ENCODE results near the gene DTX3. TPM values are rescaled to one million over a fixed set of nuclear protein-coding genes. Genes with fewer than 3 reads are reported as not detected.

Gene DTX3
- total and polyA plus RNA-seq, 2 experiments from 2014 or later: 22.8 to 46.6 TPM

- Mint-ChIP-seq H3K27me3 (ENCODE audit: insufficient read depth, low read depth, poor library complexity) (peaks cover 89% of the 10 kb centered on the region), H3K27ac (no peak overlapping the region), H3K4me1 (peaks cover 28% of the 10 kb centered on the region), H3K36me3 (ENCODE audit: low read depth) (peaks cover 20% of the 10 kb centered on the region; the same call in 1 of the 3 replicates), H3K4me3 (no peak overlapping the region), H3K9me3 (no peaks in the 10 kb centered on the region)
- Histone ChIP-seq H3K79me2 (replicated peaks; ENCODE audit: insufficient read depth) (no peaks in the 10 kb centered on the region), H3K4me2 (no peak overlapping the region), H2AFZ (no peak overlapping the region), H4K20me1 (replicated peaks; ENCODE audit: insufficient read depth) (peaks cover under 1% of the 10 kb centered on the region; the same call in 1 of the 2 replicates), H3F3A (replicated peaks; ENCODE audit: low read depth) (0 out of 2 replicates have a peak, but pooled peaks cover 13% of the 10 kb centered on the region), H3K27ac (ENCODE audit: low read depth) (no peak overlapping the region), H3K4me3 (no peak overlapping the region), H3K27me3 (ENCODE audit: insufficient read depth) (peaks cover 95% of the 10 kb centered on the region), H3K36me3 (ENCODE audit: insufficient read depth) (peaks cover 4% of the 10 kb centered on the region; the same call in 1 of the 2 replicates), H3K4me1 (ENCODE audit: insufficient read depth) (peaks cover 31% of the 10 kb centered on the region; the same call in 1 of the 2 replicates), H3K9me2 (ENCODE audit: insufficient read depth) (no peaks in the 10 kb centered on the region)
- TF ChIP-seq EZH2phosphoT487 (IDR thresholded peaks at IDR 0.05; ENCODE audit: unreplicated experiment) (no peak), EZH2 (IDR thresholded peaks at IDR 0.05; ENCODE audit: low read depth, unreplicated experiment) (no peak), POLR2AphosphoS5 (IDR thresholded peaks at IDR 0.05; ENCODE audit: low read depth) (no peak)
- TF ChIP-seq, protein P1, sequence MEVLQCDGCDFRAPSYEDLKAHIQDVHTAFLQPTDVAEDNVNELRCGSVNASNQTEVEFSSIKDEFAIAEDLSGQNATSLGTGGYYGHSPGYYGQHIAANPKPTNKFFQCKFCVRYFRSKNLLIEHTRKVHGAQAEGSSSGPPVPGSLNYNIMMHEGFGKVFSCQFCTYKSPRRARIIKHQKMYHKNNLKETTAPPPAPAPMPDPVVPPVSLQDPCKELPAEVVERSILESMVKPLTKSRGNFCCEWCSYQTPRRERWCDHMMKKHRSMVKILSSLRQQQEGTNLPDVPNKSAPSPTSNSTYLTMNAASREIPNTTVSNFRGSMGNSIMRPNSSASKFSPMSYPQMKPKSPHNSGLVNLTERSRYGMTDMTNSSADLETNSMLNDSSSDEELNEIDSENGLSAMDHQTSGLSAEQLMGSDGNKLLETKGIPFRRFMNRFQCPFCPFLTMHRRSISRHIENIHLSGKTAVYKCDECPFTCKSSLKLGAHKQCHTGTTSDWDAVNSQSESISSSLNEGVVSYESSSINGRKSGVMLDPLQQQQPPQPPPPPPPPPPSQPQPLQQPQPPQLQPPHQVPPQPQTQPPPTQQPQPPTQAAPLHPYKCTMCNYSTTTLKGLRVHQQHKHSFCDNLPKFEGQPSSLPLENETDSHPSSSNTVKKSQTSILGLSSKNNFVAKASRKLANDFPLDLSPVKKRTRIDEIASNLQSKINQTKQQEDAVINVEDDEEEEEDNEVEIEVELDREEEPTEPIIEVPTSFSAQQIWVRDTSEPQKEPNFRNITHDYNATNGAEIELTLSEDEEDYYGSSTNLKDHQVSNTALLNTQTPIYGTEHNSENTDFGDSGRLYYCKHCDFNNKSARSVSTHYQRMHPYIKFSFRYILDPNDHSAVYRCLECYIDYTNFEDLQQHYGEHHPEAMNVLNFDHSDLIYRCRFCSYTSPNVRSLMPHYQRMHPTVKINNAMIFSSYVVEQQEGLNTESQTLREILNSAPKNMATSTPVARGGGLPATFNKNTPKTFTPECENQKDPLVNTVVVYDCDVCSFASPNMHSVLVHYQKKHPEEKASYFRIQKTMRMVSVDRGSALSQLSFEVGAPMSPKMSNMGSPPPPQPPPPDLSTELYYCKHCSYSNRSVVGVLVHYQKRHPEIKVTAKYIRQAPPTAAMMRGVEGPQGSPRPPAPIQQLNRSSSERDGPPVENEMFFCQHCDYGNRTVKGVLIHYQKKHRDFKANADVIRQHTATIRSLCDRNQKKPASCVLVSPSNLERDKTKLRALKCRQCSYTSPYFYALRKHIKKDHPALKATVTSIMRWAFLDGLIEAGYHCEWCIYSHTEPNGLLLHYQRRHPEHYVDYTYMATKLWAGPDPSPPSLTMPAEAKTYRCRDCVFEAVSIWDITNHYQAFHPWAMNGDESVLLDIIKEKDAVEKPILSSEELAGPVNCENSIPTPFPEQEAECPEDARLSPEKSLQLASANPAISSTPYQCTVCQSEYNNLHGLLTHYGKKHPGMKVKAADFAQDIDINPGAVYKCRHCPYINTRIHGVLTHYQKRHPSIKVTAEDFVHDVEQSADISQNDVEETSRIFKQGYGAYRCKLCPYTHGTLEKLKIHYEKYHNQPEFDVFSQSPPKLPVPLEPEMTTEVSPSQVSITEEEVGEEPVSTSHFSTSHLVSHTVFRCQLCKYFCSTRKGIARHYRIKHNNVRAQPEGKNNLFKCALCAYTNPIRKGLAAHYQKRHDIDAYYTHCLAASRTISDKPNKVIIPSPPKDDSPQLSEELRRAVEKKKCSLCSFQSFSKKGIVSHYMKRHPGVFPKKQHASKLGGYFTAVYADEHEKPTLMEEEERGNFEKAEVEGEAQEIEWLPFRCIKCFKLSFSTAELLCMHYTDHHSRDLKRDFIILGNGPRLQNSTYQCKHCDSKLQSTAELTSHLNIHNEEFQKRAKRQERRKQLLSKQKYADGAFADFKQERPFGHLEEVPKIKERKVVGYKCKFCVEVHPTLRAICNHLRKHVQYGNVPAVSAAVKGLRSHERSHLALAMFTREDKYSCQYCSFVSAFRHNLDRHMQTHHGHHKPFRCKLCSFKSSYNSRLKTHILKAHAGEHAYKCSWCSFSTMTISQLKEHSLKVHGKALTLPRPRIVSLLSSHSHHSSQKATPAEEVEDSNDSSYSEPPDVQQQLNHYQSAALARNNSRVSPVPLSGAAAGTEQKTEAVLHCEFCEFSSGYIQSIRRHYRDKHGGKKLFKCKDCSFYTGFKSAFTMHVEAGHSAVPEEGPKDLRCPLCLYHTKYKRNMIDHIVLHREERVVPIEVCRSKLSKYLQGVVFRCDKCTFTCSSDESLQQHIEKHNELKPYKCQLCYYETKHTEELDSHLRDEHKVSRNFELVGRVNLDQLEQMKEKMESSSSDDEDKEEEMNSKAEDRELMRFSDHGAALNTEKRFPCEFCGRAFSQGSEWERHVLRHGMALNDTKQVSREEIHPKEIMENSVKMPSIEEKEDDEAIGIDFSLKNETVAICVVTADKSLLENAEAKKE (CRISPR knock-in tag; IDR thresholded peaks at IDR 0.05): no peak
- TF ChIP-seq, protein P2, sequence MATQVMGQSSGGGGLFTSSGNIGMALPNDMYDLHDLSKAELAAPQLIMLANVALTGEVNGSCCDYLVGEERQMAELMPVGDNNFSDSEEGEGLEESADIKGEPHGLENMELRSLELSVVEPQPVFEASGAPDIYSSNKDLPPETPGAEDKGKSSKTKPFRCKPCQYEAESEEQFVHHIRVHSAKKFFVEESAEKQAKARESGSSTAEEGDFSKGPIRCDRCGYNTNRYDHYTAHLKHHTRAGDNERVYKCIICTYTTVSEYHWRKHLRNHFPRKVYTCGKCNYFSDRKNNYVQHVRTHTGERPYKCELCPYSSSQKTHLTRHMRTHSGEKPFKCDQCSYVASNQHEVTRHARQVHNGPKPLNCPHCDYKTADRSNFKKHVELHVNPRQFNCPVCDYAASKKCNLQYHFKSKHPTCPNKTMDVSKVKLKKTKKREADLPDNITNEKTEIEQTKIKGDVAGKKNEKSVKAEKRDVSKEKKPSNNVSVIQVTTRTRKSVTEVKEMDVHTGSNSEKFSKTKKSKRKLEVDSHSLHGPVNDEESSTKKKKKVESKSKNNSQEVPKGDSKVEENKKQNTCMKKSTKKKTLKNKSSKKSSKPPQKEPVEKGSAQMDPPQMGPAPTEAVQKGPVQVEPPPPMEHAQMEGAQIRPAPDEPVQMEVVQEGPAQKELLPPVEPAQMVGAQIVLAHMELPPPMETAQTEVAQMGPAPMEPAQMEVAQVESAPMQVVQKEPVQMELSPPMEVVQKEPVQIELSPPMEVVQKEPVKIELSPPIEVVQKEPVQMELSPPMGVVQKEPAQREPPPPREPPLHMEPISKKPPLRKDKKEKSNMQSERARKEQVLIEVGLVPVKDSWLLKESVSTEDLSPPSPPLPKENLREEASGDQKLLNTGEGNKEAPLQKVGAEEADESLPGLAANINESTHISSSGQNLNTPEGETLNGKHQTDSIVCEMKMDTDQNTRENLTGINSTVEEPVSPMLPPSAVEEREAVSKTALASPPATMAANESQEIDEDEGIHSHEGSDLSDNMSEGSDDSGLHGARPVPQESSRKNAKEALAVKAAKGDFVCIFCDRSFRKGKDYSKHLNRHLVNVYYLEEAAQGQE (IDR thresholded peaks at IDR 0.05; ENCODE audit: unreplicated experiment): no peak
- no peak for ATAC-seq
- DNase-seq (ENCODE audit: low spot score): no peak
Measured at GRCh38 chr12:57615637-57616036, 11.0 kb downstream of the DTX3 start.

Data from GM23338 (cell line).